HEK293T (cell line): ENCODE results near the gene GNAL.

Experiments used
- ARNT ChIP-seq: fragments of 450-650 bp; IDR thresholded peaks from 2 replicates; pipeline ENCODE4 v1.6.1; 2017; ENCODE audit warnings: mild to moderate bottlenecking
- BHLHE40 ChIP-seq: fragments of 450-650 bp; IDR thresholded peaks from 2 replicates; pipeline ENCODE4 v1.6.1; 2016; ENCODE audit warnings: mild to moderate bottlenecking, moderate library complexity, borderline replicate concordance
- FOXA1 ChIP-seq: fragments of 450-650 bp; IDR thresholded peaks from 2 replicates; pipeline ENCODE4 v1.6.1; 2016; ENCODE audit warnings: mild to moderate bottlenecking
- FOXK2 ChIP-seq: fragments of 450-650 bp; IDR thresholded peaks from 2 replicates; pipeline ENCODE4 v1.6.1; 2016; ENCODE audit warnings: mild to moderate bottlenecking
- FOXM1 ChIP-seq: fragments of 450-650 bp; IDR thresholded peaks from 2 replicates; pipeline ENCODE4 v1.6.1; 2017; ENCODE audit warnings: mild to moderate bottlenecking, borderline replicate concordance
- HDGF ChIP-seq: fragments of 450-650 bp; IDR thresholded peaks from 2 replicates; pipeline ENCODE4 v1.6.1; 2017; ENCODE audit warnings: antibody characterized with exemption, borderline replicate concordance
- LEF1 ChIP-seq: fragments of 450-650 bp; IDR thresholded peaks from 2 replicates; pipeline ENCODE4 v1.6.1; 2017; ENCODE audit warnings: mild to moderate bottlenecking, borderline replicate concordance
- SUZ12 ChIP-seq: fragments of 450-650 bp; IDR thresholded peaks from 2 replicates; pipeline ENCODE4 v1.6.1; 2016; ENCODE audit warnings: mild to moderate bottlenecking

- TF ChIP-seq HDGF (no peak), BHLHE40 (no peak), ARNT (no peak), SUZ12 (no peak), FOXM1 (no peak), LEF1 (no peak), FOXA1 (no peak), FOXK2 (no peak)
These were observed 78.3 kb downstream of the GNAL start for GRCh38 chr18:11767329-11767728.
